GM12873 (cell line): ENCODE data around the gene MYPN.

Experiments used
- CTCF ChIP-seq: IDR thresholded peaks from 2 replicates; pipeline ENCODE4 v1.5.1; 2012; ENCODE audit warnings: low read depth, mild to moderate bottlenecking, moderate library complexity, low read length, control low read depth; ENCODE audit not compliant: insufficient read depth; ENCODE audit errors: missing control alignments

MYPN gene

GRCh38 chr10:68146133-68146532 lies 36.8 kb downstream of the MYPN start:
- no peak for TF ChIP-seq CTCF

GRCh38 chr10:68151453-68151852 lies 42.2 kb downstream of the MYPN start:
- TF ChIP-seq CTCF, result no peak

GRCh38 chr10:68153473-68154210 lies 44.4 kb downstream of the MYPN start:
- TF ChIP-seq CTCF, result no peak

GRCh38 chr10:68154211-68154497 lies 44.9 kb downstream of the MYPN start:
- no peak for TF ChIP-seq CTCF

GRCh38 chr10:68155615-68156210 lies 46.4 kb downstream of the MYPN start:
- no peak for TF ChIP-seq CTCF

GRCh38 chr10:68156373-68157185 lies 47.3 kb downstream of the MYPN start:
- peak; percentile 79 for TF ChIP-seq CTCF

- TF ChIP-seq CTCF, result no peak
These were observed 48.7 kb downstream of the MYPN start for GRCh38 chr10:68158031-68158430.
